Adrenal gland (tissue), 5 donors: Measurements from ENCODE around the gene CYLC2.

ENCODE experiments used
- POLR2A ChIP-seq, 2 donors: fragments of 450-650 bp; IDR thresholded peaks; one replicate each; pipeline ENCODE4 v1.6.1; 2017; ENCODE audit warnings: antibody characterized with exemption in 2 of 2, mild to moderate bottlenecking in 2 of 2, moderate library complexity in 1 of 2
- TF ChIP-seq, protein P1 (sequence below), 6 experiments: fragments of 450-650 bp in 4 of 6; fragments of 200-600 bp in 2 of 6; sonication (generic) in 1 of 6; IDR thresholded peaks; 1 replicate in 5 of 6; 2 replicates in 1 of 6; pipeline versions ENCODE4 v1.5.1 to v1.8.0; 2016 to 2021; ENCODE audit warnings: antibody characterized with exemption in 6 of 6, mild to moderate bottlenecking in 2 of 6, moderate library complexity in 1 of 6
- donor health status: DM: no; HTN: no; CAD: no.

DNA sequence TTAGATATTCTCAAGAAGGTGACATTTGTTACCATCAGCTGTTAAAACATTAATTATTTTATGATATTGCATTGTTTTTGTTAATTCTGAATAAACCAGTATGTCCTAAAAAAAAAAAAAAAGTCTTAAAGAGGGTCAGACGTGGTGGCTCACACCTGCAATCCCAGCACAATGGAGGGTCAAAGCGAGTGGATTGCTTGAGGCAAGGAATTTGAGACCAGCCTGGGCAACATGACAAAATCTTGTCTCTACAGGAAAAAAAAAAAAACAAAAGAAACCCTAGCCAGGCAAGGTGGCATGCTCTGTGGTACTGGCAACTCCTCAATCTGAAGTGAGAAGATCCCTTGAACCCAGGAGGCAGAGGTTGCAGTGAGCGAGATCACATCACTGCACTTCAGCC lies 46.8 kb downstream of the CYLC2 start:
- TF ChIP-seq, protein P1, sequence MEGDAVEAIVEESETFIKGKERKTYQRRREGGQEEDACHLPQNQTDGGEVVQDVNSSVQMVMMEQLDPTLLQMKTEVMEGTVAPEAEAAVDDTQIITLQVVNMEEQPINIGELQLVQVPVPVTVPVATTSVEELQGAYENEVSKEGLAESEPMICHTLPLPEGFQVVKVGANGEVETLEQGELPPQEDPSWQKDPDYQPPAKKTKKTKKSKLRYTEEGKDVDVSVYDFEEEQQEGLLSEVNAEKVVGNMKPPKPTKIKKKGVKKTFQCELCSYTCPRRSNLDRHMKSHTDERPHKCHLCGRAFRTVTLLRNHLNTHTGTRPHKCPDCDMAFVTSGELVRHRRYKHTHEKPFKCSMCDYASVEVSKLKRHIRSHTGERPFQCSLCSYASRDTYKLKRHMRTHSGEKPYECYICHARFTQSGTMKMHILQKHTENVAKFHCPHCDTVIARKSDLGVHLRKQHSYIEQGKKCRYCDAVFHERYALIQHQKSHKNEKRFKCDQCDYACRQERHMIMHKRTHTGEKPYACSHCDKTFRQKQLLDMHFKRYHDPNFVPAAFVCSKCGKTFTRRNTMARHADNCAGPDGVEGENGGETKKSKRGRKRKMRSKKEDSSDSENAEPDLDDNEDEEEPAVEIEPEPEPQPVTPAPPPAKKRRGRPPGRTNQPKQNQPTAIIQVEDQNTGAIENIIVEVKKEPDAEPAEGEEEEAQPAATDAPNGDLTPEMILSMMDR (IDR thresholded peaks at IDR 0.05) = no peak
- no peak for TF ChIP-seq POLR2A (IDR thresholded peaks at IDR 0.05)
